Measurements from ENCODE around the gene LYZL6. TPM values are rescaled to one million over a fixed set of nuclear protein-coding genes. Genes with fewer than 3 reads are reported as not detected.

LYZL6 gene, protein sequence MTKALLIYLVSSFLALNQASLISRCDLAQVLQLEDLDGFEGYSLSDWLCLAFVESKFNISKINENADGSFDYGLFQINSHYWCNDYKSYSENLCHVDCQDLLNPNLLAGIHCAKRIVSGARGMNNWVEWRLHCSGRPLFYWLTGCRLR
- total RNA-seq, result 10 to 100 TPM; 22.9 to 38.7 TPM
- polyA plus RNA-seq (ENCODE audit: insufficient read depth, low read depth, low replicate concordance), result 82.6 TPM
- long read RNA-seq, donor 1, result 0 reads
- long read RNA-seq, donor 2, result 0 reads

DNA sequence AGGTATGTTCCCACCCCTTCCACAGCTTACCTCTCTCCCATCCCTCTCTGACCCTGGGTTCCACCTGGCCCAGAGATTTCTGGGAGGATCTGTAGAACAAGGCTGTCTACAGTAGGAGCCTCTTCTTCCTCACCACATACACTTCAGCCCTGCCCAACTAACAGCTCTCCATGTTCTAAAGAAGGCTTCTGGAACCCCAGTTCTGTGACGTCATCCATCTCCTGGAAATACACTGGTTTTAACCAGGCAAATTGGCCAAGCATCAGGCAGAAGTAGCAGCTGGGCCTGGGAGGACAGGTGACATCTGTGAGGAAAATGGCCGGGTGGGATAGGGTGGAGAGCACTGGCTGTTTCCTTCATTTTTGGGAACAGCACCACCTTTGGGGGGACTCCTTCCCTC, at the start of gene LYZL6:
TSS of gene LYZL6 (minus strand) at position 177 of the 400 bp plus-strand sequence. CDS start 4,357 bp downstream, outside the sequence.
- H3K4me3 ChIP-seq, result no peak within 1 kb of the TSS
- no peak for DNase-seq
- peaks cover 7% of the 10 kb centered on the region for H3K4me1 ChIP-seq
- no peaks in the 10 kb centered on the region for H3K9me3 ChIP-seq
- 80% methylated on average over 2 of the region's 2 CpGs for WGBS, 2 donors
- no peaks in the 10 kb centered on the region for H3K36me3 ChIP-seq (ENCODE audit: low read depth, missing control alignments)
- no peaks in the 10 kb centered on the region for H3K27me3 ChIP-seq
- no peak for TF ChIP-seq POLR2A (IDR thresholded peaks at IDR 0.05)
- TF ChIP-seq, protein P1, sequence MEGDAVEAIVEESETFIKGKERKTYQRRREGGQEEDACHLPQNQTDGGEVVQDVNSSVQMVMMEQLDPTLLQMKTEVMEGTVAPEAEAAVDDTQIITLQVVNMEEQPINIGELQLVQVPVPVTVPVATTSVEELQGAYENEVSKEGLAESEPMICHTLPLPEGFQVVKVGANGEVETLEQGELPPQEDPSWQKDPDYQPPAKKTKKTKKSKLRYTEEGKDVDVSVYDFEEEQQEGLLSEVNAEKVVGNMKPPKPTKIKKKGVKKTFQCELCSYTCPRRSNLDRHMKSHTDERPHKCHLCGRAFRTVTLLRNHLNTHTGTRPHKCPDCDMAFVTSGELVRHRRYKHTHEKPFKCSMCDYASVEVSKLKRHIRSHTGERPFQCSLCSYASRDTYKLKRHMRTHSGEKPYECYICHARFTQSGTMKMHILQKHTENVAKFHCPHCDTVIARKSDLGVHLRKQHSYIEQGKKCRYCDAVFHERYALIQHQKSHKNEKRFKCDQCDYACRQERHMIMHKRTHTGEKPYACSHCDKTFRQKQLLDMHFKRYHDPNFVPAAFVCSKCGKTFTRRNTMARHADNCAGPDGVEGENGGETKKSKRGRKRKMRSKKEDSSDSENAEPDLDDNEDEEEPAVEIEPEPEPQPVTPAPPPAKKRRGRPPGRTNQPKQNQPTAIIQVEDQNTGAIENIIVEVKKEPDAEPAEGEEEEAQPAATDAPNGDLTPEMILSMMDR (IDR thresholded peaks at IDR 0.05), result no peak
- no peak within 1 kb of the TSS for H3K27ac ChIP-seq
- intact Hi-C loops (cut with DNase I; ENCODE audit: low total_unique reads), result no loop called here

DNA sequence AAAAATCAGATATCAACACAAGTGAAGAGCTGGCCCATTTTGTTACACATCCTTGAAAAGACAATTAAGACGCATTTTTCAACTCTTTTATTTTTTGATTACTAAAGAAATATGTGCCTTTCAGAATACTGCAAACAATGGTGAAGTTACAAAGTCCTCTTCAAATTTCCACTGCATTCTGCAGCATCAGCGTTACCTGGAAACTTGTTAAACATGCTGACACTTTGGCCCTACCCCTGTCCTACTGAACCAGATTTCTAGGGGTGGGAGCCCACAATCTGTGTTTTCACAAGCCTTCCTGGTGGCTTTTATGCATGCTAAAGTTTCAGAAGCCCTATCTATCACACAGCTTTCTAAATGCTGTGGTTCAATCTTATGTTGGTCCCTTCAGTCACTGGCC, 47.6 kb upstream of the LYZL6 start:
- H3K27me3 ChIP-seq, result no peaks in the 10 kb centered on the region
- H3K4me3 ChIP-seq, result no peak overlapping the region
- intact Hi-C loops (cut with DNase I; ENCODE audit: low total_unique reads), result no loop called here
- DNase-seq, result no peak
- WGBS, 2 donors, result 85 to 95% methylated on average over 2 of the region's 2 CpGs
- H3K9me3 ChIP-seq, result no peaks in the 10 kb centered on the region
- H3K4me1 ChIP-seq, result no peaks in the 10 kb centered on the region
- H3K27ac ChIP-seq, result no peak overlapping the region
- no peaks in the 10 kb centered on the region for H3K36me3 ChIP-seq (ENCODE audit: low read depth, missing control alignments)
- TF ChIP-seq, protein P1 (IDR thresholded peaks at IDR 0.05), result no peak

DNA sequence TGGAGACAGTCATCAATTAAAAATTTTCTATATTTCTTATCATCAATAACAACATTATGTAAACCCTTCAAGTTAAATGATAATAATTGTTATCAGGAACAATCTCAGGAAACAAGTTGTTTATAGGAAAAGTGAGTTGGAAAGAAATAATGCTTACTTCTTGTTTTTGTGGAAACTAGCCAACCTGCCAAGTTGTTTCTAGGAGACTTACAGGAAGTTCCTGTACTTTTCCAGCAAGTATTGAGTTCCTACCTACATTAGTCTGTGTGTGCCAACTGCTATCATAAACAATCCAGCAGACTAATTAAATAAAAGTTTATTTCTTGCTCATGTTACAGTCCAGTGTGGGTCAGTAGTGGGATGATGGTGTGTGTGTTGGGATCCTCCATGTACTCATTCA, 44.7 kb upstream of the LYZL6 start:
- H3K9me3 ChIP-seq, result no peaks in the 10 kb centered on the region
- no peak for TF ChIP-seq POLR2A (IDR thresholded peaks at IDR 0.05)
- TF ChIP-seq, protein P1 (IDR thresholded peaks at IDR 0.05), result no peak
- DNase-seq, result no peak
- no peaks in the 10 kb centered on the region for H3K27me3 ChIP-seq
- no peak overlapping the region for H3K4me3 ChIP-seq
- H3K4me1 ChIP-seq, result no peaks in the 10 kb centered on the region
- H3K27ac ChIP-seq, result no peak overlapping the region
- intact Hi-C loops (cut with DNase I; ENCODE audit: low total_unique reads), result no loop called here
- no peaks in the 10 kb centered on the region for H3K36me3 ChIP-seq (ENCODE audit: low read depth, missing control alignments)

DNA sequence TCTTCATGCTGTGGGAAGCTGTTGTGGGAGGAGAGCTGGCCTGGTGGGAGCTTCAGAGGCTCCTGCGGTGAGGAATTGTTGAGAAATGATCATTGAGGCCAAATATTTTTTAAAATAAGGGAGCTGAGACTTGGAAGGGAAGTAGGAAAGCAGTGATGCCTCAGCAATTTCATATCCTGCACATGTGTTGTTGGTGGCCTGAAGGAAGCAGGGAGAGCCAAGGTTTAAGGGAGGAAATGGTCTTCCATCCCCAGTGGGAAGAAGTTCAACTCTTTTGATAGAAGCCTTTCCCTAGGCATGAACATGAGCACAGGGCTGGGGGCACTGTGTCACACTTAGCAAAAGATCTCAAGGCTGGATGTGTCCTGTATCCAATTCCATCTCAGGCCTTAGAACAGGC, 43.1 kb upstream of the LYZL6 start, which contains the start of gene CCL14:
TSS of gene CCL14 (minus strand) at position 87 of the 400 bp plus-strand sequence. CDS start at position 7, 80 bp downstream.
- H3K4me3 ChIP-seq, result no peak within 1 kb of the TSS
- no peaks in the 10 kb centered on the region for H3K9me3 ChIP-seq
- H3K27me3 ChIP-seq, result no peaks in the 10 kb centered on the region
- no peaks in the 10 kb centered on the region for H3K36me3 ChIP-seq (ENCODE audit: low read depth, missing control alignments)
- 61 to 76% methylated on average over 1 of the region's 1 CpG for WGBS, 2 donors
- intact Hi-C loops (cut with DNase I; ENCODE audit: low total_unique reads), result no loop called here
- no peak for TF ChIP-seq POLR2A (IDR thresholded peaks at IDR 0.05)
- TF ChIP-seq, protein P1 (IDR thresholded peaks at IDR 0.05), result no peak
- no peak within 1 kb of the TSS for H3K27ac ChIP-seq
- no peaks in the 10 kb centered on the region for H3K4me1 ChIP-seq
- no peak for DNase-seq

DNA sequence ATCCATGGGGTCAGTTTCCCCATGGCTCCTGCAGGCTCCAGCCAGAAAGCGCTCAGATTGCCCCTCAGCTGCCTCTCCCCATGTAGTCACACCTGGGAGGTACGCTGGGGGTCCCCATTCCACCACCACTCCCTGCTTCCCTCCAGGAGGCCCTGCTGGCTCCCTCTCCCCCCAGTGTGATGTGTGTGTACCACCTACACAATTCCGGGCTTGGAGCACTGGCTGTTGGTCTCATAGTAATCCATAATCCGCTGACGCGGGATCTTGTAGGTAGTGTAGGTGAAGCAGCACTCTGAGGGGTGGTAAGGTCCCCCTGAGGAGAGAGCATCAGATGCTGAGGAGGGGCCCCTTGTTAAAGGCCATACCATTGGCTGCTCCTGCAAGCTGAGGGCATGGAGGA, 40.6 kb upstream of the LYZL6 start:
- Histone ChIP-seq H3K27me3 (no peaks in the 10 kb centered on the region), H3K4me1 (no peaks in the 10 kb centered on the region), H3K9me3 (no peaks in the 10 kb centered on the region), H3K27ac (no peak overlapping the region), H3K4me3 (no peak overlapping the region), H3K36me3 (ENCODE audit: low read depth, missing control alignments) (no peaks in the 10 kb centered on the region)
- no peak for DNase-seq
- WGBS, 2 donors, result 94 to 98% methylated on average over 6 of the region's 6 CpGs
- TF ChIP-seq POLR2A (IDR thresholded peaks at IDR 0.05), result no peak
- TF ChIP-seq, protein P1 (IDR thresholded peaks at IDR 0.05), result no peak
- intact Hi-C loops (cut with DNase I; ENCODE audit: low total_unique reads), result no loop called here

Data from testis (tissue), 5 donors.